Adrenal gland (tissue), 12 donors: Measurements from ENCODE around the gene GAGE13. TPM values are rescaled to one million over a fixed set of nuclear protein-coding genes. Genes with fewer than 3 reads are reported as not detected.
A peak's percentile ranks its signal among the peaks of the same experiment; 100 is the strongest.

Experiments used
- DNase-seq, 7 donors: peaks; one replicate each; pipeline ENCODE4 v3.0.0-alpha.2; 2019 to 2020
- H3K27ac ChIP-seq, 5 donors: fragments of 200-600 bp; sonication (generic) in 4 of 5; 1 replicate in 3 of 5; 2 replicates in 2 of 5; pipeline versions ENCODE4 v1.5.1 to v1.8.0; 2016 to 2020; ENCODE audit warnings: mild to moderate bottlenecking in 1 of 5
- H3K27me3 ChIP-seq: fragments of 200-600 bp; 2 replicates; pipeline ENCODE4 v1.8.0; 2021
- H3K36me3 ChIP-seq, 2 donors: fragments of 200-600 bp; replicated peaks in 1 of 2; 1 replicate in 1 of 2; 2 replicates in 1 of 2; pipeline versions ENCODE4 v1.5.1 to v1.8.0; 2018 to 2022
- H3K4me1 ChIP-seq, 2 donors: fragments of 200-600 bp; replicated peaks in 1 of 2; 1 replicate in 1 of 2; 2 replicates in 1 of 2; pipeline versions ENCODE4 v1.5.1 to v1.8.0; 2018 to 2021
- H3K4me3 ChIP-seq, 4 donors: fragments of 200-600 bp; sonication (generic) in 3 of 4; one replicate each; pipeline ENCODE4 v1.5.1; 2016 to 2018
- H3K9me3 ChIP-seq, 3 donors: fragments of 200-600 bp; sonication (generic) in 1 of 3; replicated peaks in 1 of 3; 1 replicate in 2 of 3; 2 replicates in 1 of 3; pipeline versions ENCODE4 v1.5.1 to v1.8.0; 2016 to 2021
- CTCF ChIP-seq, 6 experiments: fragments of 450-650 bp in 4 of 6; fragments of 200-600 bp in 2 of 6; sonication (generic) in 1 of 6; IDR thresholded peaks; 1 replicate in 5 of 6; 2 replicates in 1 of 6; pipeline versions ENCODE4 v1.5.1 to v1.8.0; 2016 to 2021; ENCODE audit warnings: antibody characterized with exemption in 6 of 6, mild to moderate bottlenecking in 2 of 6, moderate library complexity in 1 of 6
- POLR2A ChIP-seq, 2 donors: fragments of 450-650 bp; IDR thresholded peaks; one replicate each; pipeline ENCODE4 v1.6.1; 2017; ENCODE audit warnings: antibody characterized with exemption in 2 of 2, mild to moderate bottlenecking in 2 of 2, moderate library complexity in 1 of 2
- WGBS, 4 donors: extraction: QIAGEN DNeasy Blood & Tissue Kit in 2 of 4; methylation state at CpG; one replicate each; pipeline versions ENCODE4 v1.1.5 to v1.1.7; 2013 to 2017; 5-methylcytosine and 5-hydroxymethylcytosine counted together
- intact Hi-C, 2 donors: fragments of 100-400 bp; cut with DNase I; formaldehyde crosslinking; loops; one replicate each; pipeline versions ENCODE4 v1.14.1 to v1.15.0; 2022 to 2023
- polyA plus RNA-seq, 3 donors: library from polyadenylated mRNA; stranded (reverse); fragments of 200-250 nt in 2 of 3; fragments of 350-450 nt in 1 of 3; fragmentation: Illumina TruSeq in 1 of 3; extraction: RNeasy Lipid Tissue Mini Kit (QIAGEN cat#74804) in 1 of 3; gene quantifications; one replicate each; pipeline ENCODE4 v1.2.3, GENCODE V29; 2013 to 2014
- total RNA-seq, 9 donors: library from RNA; depleted of rRNA in 4 of 9; stranded (reverse); fragments of >200 nt in 4 of 9; fragments of 120-200 nt in 1 of 9; fragmentation: NEBNext Ultra II Directional in 1 of 9; extraction: Animal tissue kit (Norgen Biotek cat#: 25700) in 1 of 9; gene quantifications; one replicate each; pipeline versions ENCODE4 v1.1.0 to v1.2.4, GENCODE V29; 2013 to 2023
- donor health status: healthy with polysubstance abuse.
- donor health status: Bipolar disorder and iron deficiency.
- donor health status: DM: yes; HTN: yes; CAD: no.
- donor health status: DM: no; HTN: no; CAD: no.
- donor health status: DM: no; HTN: no; CAD: no.
- donor health status: DM: yes; HTN: yes; CAD: no.

Gene GAGE13
- total and polyA plus RNA-seq, 12 donors, result not detected

DNA sequence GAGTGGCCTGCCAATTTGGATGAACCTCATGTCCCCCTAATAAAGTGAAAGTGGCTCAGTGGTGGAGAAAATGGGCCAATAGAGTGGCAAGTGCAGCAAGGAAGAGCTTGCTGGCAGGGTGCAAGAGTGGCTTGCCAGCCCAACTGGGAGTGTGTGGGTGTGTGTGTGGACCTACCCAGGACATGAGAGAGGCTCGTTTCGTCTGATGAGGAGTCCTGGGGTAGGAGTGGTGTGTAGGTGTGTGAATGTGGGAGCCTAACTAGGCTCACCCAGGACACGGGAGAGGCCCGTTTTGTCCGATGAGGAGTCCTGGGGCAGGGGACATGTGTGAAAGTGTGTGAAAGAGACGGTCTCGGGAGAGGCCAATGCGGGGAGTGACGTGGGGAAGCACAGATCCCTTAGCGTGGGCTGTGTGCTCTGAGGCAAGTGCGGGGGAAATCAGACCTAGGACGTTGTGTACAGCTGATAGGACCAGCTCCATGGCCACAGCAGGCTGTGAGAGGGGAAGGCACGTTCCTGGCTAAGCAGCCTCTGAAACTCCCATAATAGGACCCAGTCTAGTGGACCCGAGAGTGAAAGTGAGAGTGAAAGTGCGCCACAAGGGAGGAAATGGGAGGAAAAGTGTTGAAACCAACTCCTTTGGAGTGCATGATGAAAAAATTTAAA is 22.6 kb upstream of the GAGE13 start:
- 63 to 79% (median 74%) methylated on average over 15 of the region's 15 CpGs for WGBS, 4 donors
- peak in 1 of 7 donors; percentile 13 for DNase-seq
- Histone ChIP-seq H3K27me3 (peaks cover 2% of the 10 kb centered on the region), H3K27ac (peak overlapping the region in 1 of 5 donors; percentile 56), H3K4me1 (peaks cover 5% of the 10 kb centered on the region in 2 donors), H3K9me3 (no peaks in the 10 kb centered on the region), H3K4me3 (peak overlapping the region in 1 of 4 donors; percentile 39), H3K36me3 (no peaks in the 10 kb centered on the region)
- TF ChIP-seq POLR2A (IDR thresholded peaks at IDR 0.05), result no peak
- no peak for TF ChIP-seq CTCF (IDR thresholded peaks at IDR 0.05)
- intact Hi-C loops, result no loop called here

- no peaks in the 10 kb centered on the region for H3K9me3 ChIP-seq
- intact Hi-C loops, result no loop called here
- H3K4me1 ChIP-seq, result peaks cover 5% of the 10 kb centered on the region in 2 donors
- peak overlapping the region in 2 of 4 donors; percentile 22 to 39 for H3K4me3 ChIP-seq
- no peaks in the 10 kb centered on the region for H3K36me3 ChIP-seq
- TF ChIP-seq CTCF (IDR thresholded peaks at IDR 0.05), result no peak
- no peak for TF ChIP-seq POLR2A (IDR thresholded peaks at IDR 0.05)
- H3K27me3 ChIP-seq, result peaks cover 2% of the 10 kb centered on the region
- H3K27ac ChIP-seq, result peak overlapping the region in 3 of 5 donors; percentile 32 to 56 (median 37)
- 7 to 28% (median 17%) methylated on average over 8 of the region's 8 CpGs for WGBS, 4 donors
- DNase-seq, result no peak
Measured at GRCh38 chrX:49309401-49309981, 21.9 kb upstream of the GAGE13 start.

- Histone ChIP-seq H3K4me1 (peaks cover 5% of the 10 kb centered on the region in 2 donors), H3K36me3 (no peaks in the 10 kb centered on the region), H3K9me3 (no peaks in the 10 kb centered on the region), H3K4me3 (no peak overlapping the region), H3K27me3 (peaks cover 2% of the 10 kb centered on the region), H3K27ac (no peak overlapping the region)
- 78 to 83% (median 79%) methylated on average over 16 to 18 of the region's 18 CpGs for WGBS, 4 donors
- TF ChIP-seq CTCF (IDR thresholded peaks at IDR 0.05) (no peak), POLR2A (IDR thresholded peaks at IDR 0.05) (no peak)
- no peak for DNase-seq
- intact Hi-C loops, result no loop called here
Measured at GRCh38 chrX:49310371-49310770, 21.0 kb upstream of the GAGE13 start.

GRCh38 chrX:49312176-49312575 is 19.2 kb upstream of the GAGE13 start:
- no peak for DNase-seq
- Histone ChIP-seq H3K4me1 (peaks cover 5% of the 10 kb centered on the region in 2 donors), H3K27me3 (peaks cover 2% of the 10 kb centered on the region), H3K4me3 (no peak overlapping the region), H3K9me3 (no peaks in the 10 kb centered on the region), H3K27ac (no peak overlapping the region), H3K36me3 (no peaks in the 10 kb centered on the region)
- 53 to 80% (median 70%) methylated on average over 1 to 2 of the region's 2 CpGs for WGBS, 4 donors
- intact Hi-C loops, result no loop called here
- TF ChIP-seq POLR2A (IDR thresholded peaks at IDR 0.05) (no peak), CTCF (IDR thresholded peaks at IDR 0.05) (no peak)
